DMS 273 (cell line): Measurements from ENCODE around the gene PKP4.

Experiments
- DNase-seq: peaks from one replicate; lab custom pipeline; 2025; ENCODE audit not compliant: unreplicated experiment; lab: John Stamatoyannopoulos, UW

PKP4 gene

DNA sequence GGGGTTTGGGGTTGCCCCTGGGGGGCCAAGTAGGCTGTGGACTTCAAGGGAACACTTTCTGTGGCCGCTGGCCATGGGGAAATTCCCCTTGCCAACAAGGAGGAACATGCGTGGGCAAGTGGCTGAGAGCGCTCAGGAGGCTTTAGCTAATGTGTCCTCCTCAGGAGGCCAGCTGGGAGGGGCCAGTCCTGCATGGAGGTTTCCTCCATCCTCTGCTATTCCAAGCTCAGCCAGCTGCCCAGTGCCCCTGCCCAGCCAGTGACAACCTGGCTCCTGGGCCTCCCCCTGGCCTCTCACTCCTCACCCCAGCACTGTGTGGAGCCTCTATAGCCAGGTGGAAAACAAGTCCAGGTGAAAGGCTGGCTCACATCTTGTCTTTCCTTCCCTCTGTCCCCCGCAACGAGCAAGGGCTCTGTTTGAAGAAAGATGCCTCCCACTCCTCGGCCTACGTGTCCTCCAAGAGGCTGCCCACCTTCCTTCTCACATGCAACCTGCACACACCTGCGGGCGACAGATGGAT lies 273.9 kb downstream of the PKP4 start:
- DNase-seq = no peak

DNA sequence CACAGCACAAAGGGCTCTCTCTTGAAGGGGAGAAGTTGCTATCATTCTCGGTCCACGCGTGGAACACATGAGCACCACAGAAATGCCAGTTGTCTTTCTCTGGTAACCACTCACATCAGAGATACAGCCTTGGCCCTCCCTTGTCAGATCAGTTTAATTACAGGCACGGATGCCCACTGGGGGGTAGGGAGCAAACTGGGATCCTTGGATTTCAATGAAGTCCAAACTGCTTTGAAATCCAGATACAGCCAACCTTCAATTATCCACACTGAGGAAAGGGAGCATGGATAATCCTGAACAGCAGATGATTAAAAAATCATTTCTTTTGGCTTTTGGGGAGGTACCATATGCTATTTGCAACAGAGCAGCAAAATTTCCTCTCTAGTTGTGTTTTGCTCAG lies 274.6 kb downstream of the PKP4 start:
- DNase-seq = no peak
